ENCODE results near the gene RASAL3.

The RASAL3 gene

GRCh38 chr19:15427991-15428471 lies 36.3 kb downstream of the RASAL3 start:
- no peaks in the 10 kb centered on the region for H3K27me3 Mint-ChIP-seq
- H3K4me3 Mint-ChIP-seq = no peak overlapping the region
- DNase-seq (ENCODE audit: low spot score in 2 of 2) (no peak), ATAC-seq (ENCODE audit: low read depth) (no peak)
- peaks cover 19% of the 10 kb centered on the region for H3K36me3 Mint-ChIP-seq
- no peaks in the 10 kb centered on the region for H3K9me3 Mint-ChIP-seq
- no peak overlapping the region for H3K27ac Mint-ChIP-seq
- H3K4me1 Mint-ChIP-seq = peaks cover 19% of the 10 kb centered on the region

GRCh38 chr19:15427350-15427700 lies 37.0 kb downstream of the RASAL3 start:
- no peak for ATAC-seq (ENCODE audit: low read depth)
- Mint-ChIP-seq H3K4me1 (peaks cover 19% of the 10 kb centered on the region), H3K9me3 (no peaks in the 10 kb centered on the region), H3K27ac (no peak overlapping the region), H3K36me3 (peaks cover 22% of the 10 kb centered on the region), H3K4me3 (no peak overlapping the region), H3K27me3 (no peaks in the 10 kb centered on the region)
- no peak for DNase-seq (ENCODE audit: low spot score in 2 of 2)

- ATAC-seq (ENCODE audit: low read depth) (no peak), DNase-seq (ENCODE audit: low spot score in 2 of 2) (no peak)
- no peak overlapping the region for H3K27ac Mint-ChIP-seq
- no peaks in the 10 kb centered on the region for H3K9me3 Mint-ChIP-seq
- no peak overlapping the region for H3K4me3 Mint-ChIP-seq
- H3K4me1 Mint-ChIP-seq = peaks cover 16% of the 10 kb centered on the region
- peaks cover 22% of the 10 kb centered on the region for H3K36me3 Mint-ChIP-seq
- H3K27me3 Mint-ChIP-seq = no peaks in the 10 kb centered on the region
Measured at GRCh38 chr19:15426485-15427349, 37.6 kb downstream of the RASAL3 start.

GRCh38 chr19:15425321-15425950 lies 38.9 kb downstream of the RASAL3 start:
- ATAC-seq (ENCODE audit: low read depth) = no peak
- Mint-ChIP-seq H3K4me3 (no peak overlapping the region), H3K9me3 (no peaks in the 10 kb centered on the region), H3K27me3 (no peaks in the 10 kb centered on the region), H3K36me3 (peaks cover 22% of the 10 kb centered on the region), H3K27ac (no peak overlapping the region), H3K4me1 (peaks cover 8% of the 10 kb centered on the region)
- DNase-seq (ENCODE audit: low spot score in 2 of 2) = no peak

GRCh38 chr19:15424692-15425272 lies 39.6 kb downstream of the RASAL3 start:
- no peaks in the 10 kb centered on the region for H3K27me3 Mint-ChIP-seq
- H3K27ac Mint-ChIP-seq = no peak overlapping the region
- H3K4me1 Mint-ChIP-seq = peaks cover 8% of the 10 kb centered on the region
- no peaks in the 10 kb centered on the region for H3K9me3 Mint-ChIP-seq
- H3K4me3 Mint-ChIP-seq = no peak overlapping the region
- H3K36me3 Mint-ChIP-seq = peaks cover 22% of the 10 kb centered on the region
- ATAC-seq (ENCODE audit: low read depth) (no peak), DNase-seq (ENCODE audit: low spot score in 2 of 2) (no peak)

GRCh38 chr19:15424121-15424520 lies 40.2 kb downstream of the RASAL3 start:
- Mint-ChIP-seq H3K4me3 (no peak overlapping the region), H3K9me3 (no peaks in the 10 kb centered on the region), H3K36me3 (peaks cover 22% of the 10 kb centered on the region), H3K27ac (no peak overlapping the region), H3K27me3 (no peaks in the 10 kb centered on the region), H3K4me1 (peaks cover 12% of the 10 kb centered on the region)
- ATAC-seq (ENCODE audit: low read depth) (no peak), DNase-seq (ENCODE audit: low spot score in 2 of 2) (no peak)

GRCh38 chr19:15423130-15423529 lies 41.2 kb downstream of the RASAL3 start:
- H3K4me3 Mint-ChIP-seq = no peak overlapping the region
- H3K36me3 Mint-ChIP-seq = peaks cover 22% of the 10 kb centered on the region
- H3K27me3 Mint-ChIP-seq = no peaks in the 10 kb centered on the region
- DNase-seq (ENCODE audit: low spot score in 2 of 2) = no peak
- H3K4me1 Mint-ChIP-seq = peaks cover 13% of the 10 kb centered on the region
- no peaks in the 10 kb centered on the region for H3K9me3 Mint-ChIP-seq
- ATAC-seq (ENCODE audit: low read depth) = no peak
- no peak overlapping the region for H3K27ac Mint-ChIP-seq

- H3K9me3 Mint-ChIP-seq = no peaks in the 10 kb centered on the region
- DNase-seq (ENCODE audit: low spot score in 2 of 2) (no peak), ATAC-seq (ENCODE audit: low read depth) (no peak)
- peaks cover 18% of the 10 kb centered on the region for H3K4me1 Mint-ChIP-seq
- H3K27me3 Mint-ChIP-seq = no peaks in the 10 kb centered on the region
- no peak overlapping the region for H3K27ac Mint-ChIP-seq
- peaks cover 20% of the 10 kb centered on the region for H3K36me3 Mint-ChIP-seq
- no peak overlapping the region for H3K4me3 Mint-ChIP-seq
Measured at GRCh38 chr19:15422296-15423075, 41.9 kb downstream of the RASAL3 start.

GRCh38 chr19:15421721-15422260 lies 42.6 kb downstream of the RASAL3 start:
- Mint-ChIP-seq H3K27me3 (no peaks in the 10 kb centered on the region), H3K27ac (no peak overlapping the region), H3K9me3 (no peaks in the 10 kb centered on the region), H3K36me3 (peaks cover 14% of the 10 kb centered on the region), H3K4me1 (peaks cover 22% of the 10 kb centered on the region), H3K4me3 (no peak overlapping the region)
- ATAC-seq (ENCODE audit: low read depth) (no peak), DNase-seq (ENCODE audit: low spot score in 2 of 2) (no peak)

- Mint-ChIP-seq H3K9me3 (no peaks in the 10 kb centered on the region), H3K27ac (no peak overlapping the region), H3K4me1 (peaks cover 27% of the 10 kb centered on the region), H3K36me3 (peaks cover 11% of the 10 kb centered on the region), H3K27me3 (no peaks in the 10 kb centered on the region), H3K4me3 (no peak overlapping the region)
- DNase-seq (ENCODE audit: low spot score in 2 of 2) = no peak
- ATAC-seq (ENCODE audit: low read depth) = no peak
Measured at GRCh38 chr19:15421136-15421695, 43.1 kb downstream of the RASAL3 start.

- DNase-seq (ENCODE audit: low spot score in 2 of 2) (no peak), ATAC-seq (ENCODE audit: low read depth) (no peak)
- Mint-ChIP-seq H3K4me3 (peak overlapping the region; percentile 90), H3K27me3 (no peaks in the 10 kb centered on the region), H3K27ac (peak overlapping the region; percentile 97), H3K36me3 (peaks cover 9% of the 10 kb centered on the region), H3K9me3 (no peaks in the 10 kb centered on the region), H3K4me1 (peaks cover 29% of the 10 kb centered on the region)
Measured at GRCh38 chr19:15419413-15420025, 44.8 kb downstream of the RASAL3 start.

GRCh38 chr19:15418579-15419412 lies 45.5 kb downstream of the RASAL3 start, which contains the start of gene AKAP8L:
Gene AKAP8L (minus strand): TSS chr19:15418988. CDS start chr19:15418923, 65 bp downstream.
- ATAC-seq (ENCODE audit: low read depth) = peak; percentile 88
- Mint-ChIP-seq H3K4me3 (peak within 1 kb of the TSS; percentile 90), H3K27me3 (no peaks in the 10 kb centered on the region), H3K27ac (peak within 1 kb of the TSS; percentile 97), H3K4me1 (peaks cover 29% of the 10 kb centered on the region), H3K9me3 (no peaks in the 10 kb centered on the region), H3K36me3 (peaks cover 9% of the 10 kb centered on the region)
- DNase-seq (ENCODE audit: low spot score in 2 of 2) = peak; percentile 93 to 97
